Lower leg skin (tissue), 3 donors: ENCODE data around the gene ATP13A3.

Source experiments
- POLR2A ChIP-seq, 2 donors: fragments of 450-650 bp; IDR thresholded peaks; one replicate each; pipeline ENCODE4 v1.6.1; 2016 to 2017; ENCODE audit warnings: antibody characterized with exemption in 2 of 2, mild to moderate bottlenecking in 1 of 2, moderate library complexity in 1 of 2
- TF ChIP-seq, protein P1 (sequence below), 3 donors: fragments of 450-650 bp; IDR thresholded peaks; one replicate each; pipeline ENCODE4 v1.5.1; 2016; ENCODE audit warnings: antibody characterized with exemption in 3 of 3, mild to moderate bottlenecking in 3 of 3, moderate library complexity in 2 of 3

GRCh38 chr3:194517333-194517732 is 30.5 kb upstream of the ATP13A3 start:
- TF ChIP-seq POLR2A (IDR thresholded peaks at IDR 0.05) = no peak
- TF ChIP-seq, protein P1, sequence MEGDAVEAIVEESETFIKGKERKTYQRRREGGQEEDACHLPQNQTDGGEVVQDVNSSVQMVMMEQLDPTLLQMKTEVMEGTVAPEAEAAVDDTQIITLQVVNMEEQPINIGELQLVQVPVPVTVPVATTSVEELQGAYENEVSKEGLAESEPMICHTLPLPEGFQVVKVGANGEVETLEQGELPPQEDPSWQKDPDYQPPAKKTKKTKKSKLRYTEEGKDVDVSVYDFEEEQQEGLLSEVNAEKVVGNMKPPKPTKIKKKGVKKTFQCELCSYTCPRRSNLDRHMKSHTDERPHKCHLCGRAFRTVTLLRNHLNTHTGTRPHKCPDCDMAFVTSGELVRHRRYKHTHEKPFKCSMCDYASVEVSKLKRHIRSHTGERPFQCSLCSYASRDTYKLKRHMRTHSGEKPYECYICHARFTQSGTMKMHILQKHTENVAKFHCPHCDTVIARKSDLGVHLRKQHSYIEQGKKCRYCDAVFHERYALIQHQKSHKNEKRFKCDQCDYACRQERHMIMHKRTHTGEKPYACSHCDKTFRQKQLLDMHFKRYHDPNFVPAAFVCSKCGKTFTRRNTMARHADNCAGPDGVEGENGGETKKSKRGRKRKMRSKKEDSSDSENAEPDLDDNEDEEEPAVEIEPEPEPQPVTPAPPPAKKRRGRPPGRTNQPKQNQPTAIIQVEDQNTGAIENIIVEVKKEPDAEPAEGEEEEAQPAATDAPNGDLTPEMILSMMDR (IDR thresholded peaks at IDR 0.05) = no peak
